Liver (tissue), 9 donors: ENCODE data around the gene BAIAP2L1. TPM values are rescaled to one million over a fixed set of nuclear protein-coding genes. Genes with fewer than 3 reads are reported as not detected.
A peak's percentile ranks its signal among the peaks of the same experiment; 100 is the strongest.

ENCODE experiments used
- DNase-seq: peaks from one replicate; pipeline ENCODE4 v3.0.0-alpha.2; 2017; ENCODE audit warnings: low spot score
- H3K27ac ChIP-seq, 2 donors: one replicate each; pipeline ENCODE4 v1.7.0; 2013; ENCODE audit warnings: inconsistent platforms in 2 of 2, low read length in 2 of 2, control low read depth in 1 of 2, low read depth in 1 of 2, mild to moderate bottlenecking in 1 of 2
- H3K27me3 ChIP-seq, 4 donors: one replicate each; pipeline versions ENCODE4 v1.6.1 to v1.7.0; 2013; ENCODE audit warnings: low read length in 3 of 4, inconsistent platforms in 1 of 4, mild to moderate bottlenecking in 1 of 4, moderate library complexity in 1 of 4; ENCODE audit not compliant: control insufficient read depth in 4 of 4, insufficient read depth in 4 of 4
- H3K36me3 ChIP-seq, 4 donors: one replicate each; pipeline versions ENCODE4 v1.6.1 to v1.7.0; 2013; ENCODE audit warnings: low read length in 3 of 4, mild to moderate bottlenecking in 3 of 4, low read depth in 1 of 4, moderate library complexity in 1 of 4; ENCODE audit not compliant: control insufficient read depth in 4 of 4, insufficient read depth in 3 of 4
- H3K4me1 ChIP-seq, 4 donors: one replicate each; pipeline versions ENCODE4 v1.6.1 to v1.7.0; 2013; ENCODE audit warnings: low read length in 3 of 4, mild to moderate bottlenecking in 3 of 4, moderate library complexity in 1 of 4; ENCODE audit not compliant: control insufficient read depth in 4 of 4, insufficient read depth in 4 of 4
- H3K4me3 ChIP-seq, 3 donors: one replicate each; pipeline versions ENCODE4 v1.6.1 to v1.7.0; 2013; ENCODE audit warnings: low read length in 3 of 3, control low read depth in 1 of 3, low read depth in 1 of 3, mild to moderate bottlenecking in 1 of 3
- H3K9ac ChIP-seq, 2 donors: one replicate each; pipeline ENCODE4 v1.7.0; 2013; ENCODE audit warnings: low read length in 2 of 2, mild to moderate bottlenecking in 2 of 2, moderate library complexity in 2 of 2, control low read depth in 1 of 2, low read depth in 1 of 2
- H3K9me3 ChIP-seq, 4 donors: one replicate each; pipeline versions ENCODE4 v1.6.1 to v1.7.0; 2013; ENCODE audit warnings: low read length in 3 of 4; ENCODE audit not compliant: control insufficient read depth in 4 of 4
- EGR1 ChIP-seq, 2 donors: IDR thresholded peaks; 2 replicates each; pipeline ENCODE4 v1.6.1; 2016 to 2018; ENCODE audit warnings: antibody characterized with exemption in 2 of 2, low read depth in 2 of 2
- FOXA1 ChIP-seq: IDR thresholded peaks from 2 replicates; pipeline ENCODE4 v1.6.1; 2016; ENCODE audit warnings: antibody characterized with exemption
- FOXA2 ChIP-seq: IDR thresholded peaks from 2 replicates; pipeline ENCODE4 v1.6.1; 2016; ENCODE audit warnings: antibody characterized with exemption
- GABPA ChIP-seq, 2 donors: IDR thresholded peaks in 1 of 2; conservative IDR thresholded peaks in 1 of 2; 2 replicates each; pipeline ENCODE4 v1.6.1; 2016; ENCODE audit warnings: antibody characterized with exemption in 2 of 2, mild to moderate bottlenecking in 1 of 2, moderate library complexity in 1 of 2
- HNF4A ChIP-seq, 2 donors: conservative IDR thresholded peaks; 2 replicates each; pipeline ENCODE4 v1.6.1; 2016; ENCODE audit warnings: antibody characterized with exemption in 2 of 2, mild to moderate bottlenecking in 2 of 2
- HNF4G ChIP-seq: IDR thresholded peaks from 2 replicates; pipeline ENCODE4 v1.6.1; 2016; ENCODE audit warnings: antibody characterized with exemption
- JUND ChIP-seq, 2 donors: IDR thresholded peaks; 2 replicates each; pipeline ENCODE4 v1.6.1; 2016; ENCODE audit warnings: antibody characterized with exemption in 2 of 2
- NR2F2 ChIP-seq: IDR thresholded peaks from 2 replicates; pipeline ENCODE4 v1.6.1; 2016; ENCODE audit warnings: antibody characterized with exemption
- RAD21 ChIP-seq, 2 donors: IDR thresholded peaks; 2 replicates each; pipeline ENCODE4 v1.6.1; 2016; ENCODE audit warnings: antibody characterized with exemption in 2 of 2, mild to moderate bottlenecking in 2 of 2
- RXRA ChIP-seq, 2 donors: IDR thresholded peaks; 2 replicates each; pipeline ENCODE4 v1.6.1; 2017 to 2018; ENCODE audit warnings: antibody characterized with exemption in 2 of 2, mild to moderate bottlenecking in 1 of 2
- SP1 ChIP-seq: IDR thresholded peaks from 2 replicates; pipeline ENCODE4 v1.6.1; 2018; ENCODE audit warnings: antibody characterized with exemption, mild to moderate bottlenecking
- TAF1 ChIP-seq: conservative IDR thresholded peaks from 2 replicates; pipeline ENCODE4 v1.6.1; 2016; ENCODE audit warnings: antibody characterized with exemption, mild to moderate bottlenecking
- WGBS: extraction: QIAGEN DNeasy Blood & Tissue Kit; methylation state at CpG from one replicate; pipeline ENCODE4 v1.1.7; 2013; 5-methylcytosine and 5-hydroxymethylcytosine counted together
- polyA plus RNA-seq, 2 donors: library from polyadenylated mRNA; stranded (reverse) in 1 of 2; unstranded in 1 of 2; fragments of 200-250 nt in 1 of 2; fragments of >200 nt in 1 of 2; fragmentation: Nextera tagmentation in 1 of 2; extraction: Ambion mirVana in 1 of 2; gene quantifications; one replicate each; pipeline versions ENCODE4 v1.2.1 to v1.2.3, GENCODE V29; 2013 to 2015
- total RNA-seq, 2 donors: library from RNA; depleted of rRNA; stranded (reverse); fragments of >200 nt; gene quantifications; one replicate each; pipeline ENCODE4 v1.2.3, GENCODE V29; 2014
- TF ChIP-seq, protein P1 (sequence below): fragments of 150-350 bp; IDR thresholded peaks from 2 replicates; pipeline ENCODE4 v1.5.1; 2017; ENCODE audit warnings: improper control_type of control experiment, low read depth, low read length; ENCODE audit not compliant: missing input control
- TF ChIP-seq, protein P2 (sequence below): IDR thresholded peaks from 2 replicates; pipeline ENCODE4 v1.6.1; 2016; ENCODE audit warnings: antibody characterized with exemption
- TF ChIP-seq, protein P3 (sequence below): IDR thresholded peaks from 2 replicates; pipeline ENCODE4 v1.6.1; 2016; ENCODE audit warnings: antibody characterized with exemption, mild to moderate bottlenecking
- TF ChIP-seq, protein P4 (sequence below): IDR thresholded peaks from 2 replicates; pipeline ENCODE4 v1.6.1; 2016; ENCODE audit warnings: antibody characterized with exemption
- TF ChIP-seq, protein P5 (sequence below): IDR thresholded peaks from 2 replicates; pipeline ENCODE4 v1.6.1; 2016; ENCODE audit warnings: antibody characterized with exemption
- donor health status: healthy.
- donor health status: healthy.
- donor health status: healthy.
- donor health status: healthy.
- donor health status: healthy.

The BAIAP2L1 gene
- total and polyA plus RNA-seq, 4 donors = 5.4 to 8.9 (median 8.7) TPM

DNA sequence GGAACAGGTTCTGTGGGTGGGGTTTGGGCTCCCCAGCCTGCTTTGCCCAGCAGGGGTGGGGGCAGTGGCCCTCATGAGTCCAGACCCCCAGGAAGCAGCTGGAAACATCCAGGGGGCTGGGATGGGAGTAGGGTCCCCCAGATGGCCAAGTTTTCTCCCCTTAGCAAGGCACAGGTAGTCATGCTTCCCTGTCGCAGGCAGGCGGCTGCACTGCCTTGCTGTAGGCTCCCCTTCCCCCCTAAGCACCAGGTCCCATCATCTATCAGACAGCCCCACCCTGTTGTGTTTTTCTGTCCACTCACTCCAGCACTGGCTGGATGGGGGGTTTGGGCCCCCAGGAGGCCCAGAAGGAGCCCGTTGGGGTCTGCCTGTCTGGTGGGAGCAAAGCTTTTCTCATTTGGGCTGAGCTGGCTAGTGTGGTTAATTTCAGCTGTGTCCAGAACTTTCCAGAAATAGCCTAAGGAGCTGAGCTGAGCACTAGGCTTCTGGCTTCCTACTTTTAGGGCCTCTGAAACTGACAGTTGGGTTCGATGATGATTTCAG lies 111.5 kb downstream of the BAIAP2L1 start:
- Histone ChIP-seq H3K27me3 (no peaks in the 10 kb centered on the region), H3K9ac (no peak overlapping the region), H3K36me3 (peaks cover 10 to 16% (median 14%) of the 10 kb centered on the region in 4 donors), H3K27ac (peak overlapping the region in 1 of 2 donors; percentile 13), H3K4me1 (peaks cover 18 to 43% (median 32%) of the 10 kb centered on the region in 4 donors), H3K4me3 (no peak overlapping the region), H3K9me3 (no peaks in the 10 kb centered on the region)
- TF ChIP-seq TAF1 = no peak
- no peak for TF ChIP-seq EGR1 (IDR thresholded peaks at IDR 0.05; ENCODE audit: low read depth in 2 of 2)
- no peak for TF ChIP-seq HNF4A (conservative IDR thresholded peaks at IDR 0.05)
- no peak for TF ChIP-seq JUND (IDR thresholded peaks at IDR 0.05)
- TF ChIP-seq FOXA2 = no peak
- TF ChIP-seq, protein P1, sequence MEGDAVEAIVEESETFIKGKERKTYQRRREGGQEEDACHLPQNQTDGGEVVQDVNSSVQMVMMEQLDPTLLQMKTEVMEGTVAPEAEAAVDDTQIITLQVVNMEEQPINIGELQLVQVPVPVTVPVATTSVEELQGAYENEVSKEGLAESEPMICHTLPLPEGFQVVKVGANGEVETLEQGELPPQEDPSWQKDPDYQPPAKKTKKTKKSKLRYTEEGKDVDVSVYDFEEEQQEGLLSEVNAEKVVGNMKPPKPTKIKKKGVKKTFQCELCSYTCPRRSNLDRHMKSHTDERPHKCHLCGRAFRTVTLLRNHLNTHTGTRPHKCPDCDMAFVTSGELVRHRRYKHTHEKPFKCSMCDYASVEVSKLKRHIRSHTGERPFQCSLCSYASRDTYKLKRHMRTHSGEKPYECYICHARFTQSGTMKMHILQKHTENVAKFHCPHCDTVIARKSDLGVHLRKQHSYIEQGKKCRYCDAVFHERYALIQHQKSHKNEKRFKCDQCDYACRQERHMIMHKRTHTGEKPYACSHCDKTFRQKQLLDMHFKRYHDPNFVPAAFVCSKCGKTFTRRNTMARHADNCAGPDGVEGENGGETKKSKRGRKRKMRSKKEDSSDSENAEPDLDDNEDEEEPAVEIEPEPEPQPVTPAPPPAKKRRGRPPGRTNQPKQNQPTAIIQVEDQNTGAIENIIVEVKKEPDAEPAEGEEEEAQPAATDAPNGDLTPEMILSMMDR = no peak
- TF ChIP-seq GABPA (IDR thresholded peaks at IDR 0.05 in 1 of 2, conservative IDR thresholded peaks at IDR 0.05 in 1 of 2) = no peak
- no peak for TF ChIP-seq FOXA1
- no peak for TF ChIP-seq RAD21 (IDR thresholded peaks at IDR 0.05)
- WGBS = 88% methylated on average over 4 of the region's 4 CpGs
- DNase-seq = no peak

DNA sequence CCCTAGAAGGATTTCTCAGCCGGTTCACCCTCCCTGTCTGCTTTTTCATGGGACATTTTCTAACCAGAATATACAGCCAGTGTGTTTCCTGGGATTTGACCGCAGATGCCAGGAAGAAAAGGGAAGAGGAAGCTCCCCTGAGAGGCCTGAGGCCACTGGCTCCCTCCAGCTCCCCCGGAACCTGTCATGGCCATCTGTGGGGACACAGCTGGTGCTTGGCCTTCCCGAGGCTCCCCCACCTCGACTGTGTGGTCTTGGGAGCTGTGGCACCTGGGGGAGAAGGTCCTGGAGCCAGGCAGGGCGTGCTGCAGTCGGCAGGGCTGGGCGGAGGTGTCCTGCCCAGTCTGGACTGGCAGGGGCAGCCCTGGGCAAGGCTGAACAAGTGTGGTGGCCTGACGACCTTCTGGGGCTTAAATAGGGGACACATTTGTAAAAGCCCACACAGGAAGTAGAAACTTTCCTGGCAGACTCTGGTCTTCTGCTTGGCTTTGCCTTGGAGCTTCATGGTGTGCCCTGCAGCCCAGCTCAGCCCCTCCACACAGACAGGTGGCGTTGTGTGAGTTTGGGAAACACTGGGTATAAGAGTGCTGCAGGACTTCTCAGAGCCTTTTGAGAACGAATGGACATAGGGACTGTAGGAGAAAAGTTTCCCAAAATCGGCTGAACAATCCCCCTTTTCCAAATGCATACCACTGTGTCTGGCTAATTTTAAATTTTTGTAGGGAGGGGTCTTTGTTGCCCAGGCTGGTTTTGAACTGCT lies 112.6 kb downstream of the BAIAP2L1 start:
- no peaks in the 10 kb centered on the region for H3K27me3 ChIP-seq

More for the DNA sequence above, 112.6 kb downstream of the BAIAP2L1 start:
- Histone ChIP-seq H3K4me1 (peaks cover 29 to 55% (median 42%) of the 10 kb centered on the region in 4 donors), H3K27ac (peak overlapping the region; percentile 13 to 22), H3K9me3 (no peaks in the 10 kb centered on the region), H3K9ac (no peak overlapping the region), H3K36me3 (peaks cover 4 to 12% (median 10%) of the 10 kb centered on the region in 4 donors), H3K4me3 (no peak overlapping the region)
- no peak for TF ChIP-seq RAD21 (IDR thresholded peaks at IDR 0.05)
- TF ChIP-seq, protein P2, sequence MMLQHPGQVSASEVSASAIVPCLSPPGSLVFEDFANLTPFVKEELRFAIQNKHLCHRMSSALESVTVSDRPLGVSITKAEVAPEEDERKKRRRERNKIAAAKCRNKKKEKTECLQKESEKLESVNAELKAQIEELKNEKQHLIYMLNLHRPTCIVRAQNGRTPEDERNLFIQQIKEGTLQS = no peak
- TF ChIP-seq, protein P3, sequence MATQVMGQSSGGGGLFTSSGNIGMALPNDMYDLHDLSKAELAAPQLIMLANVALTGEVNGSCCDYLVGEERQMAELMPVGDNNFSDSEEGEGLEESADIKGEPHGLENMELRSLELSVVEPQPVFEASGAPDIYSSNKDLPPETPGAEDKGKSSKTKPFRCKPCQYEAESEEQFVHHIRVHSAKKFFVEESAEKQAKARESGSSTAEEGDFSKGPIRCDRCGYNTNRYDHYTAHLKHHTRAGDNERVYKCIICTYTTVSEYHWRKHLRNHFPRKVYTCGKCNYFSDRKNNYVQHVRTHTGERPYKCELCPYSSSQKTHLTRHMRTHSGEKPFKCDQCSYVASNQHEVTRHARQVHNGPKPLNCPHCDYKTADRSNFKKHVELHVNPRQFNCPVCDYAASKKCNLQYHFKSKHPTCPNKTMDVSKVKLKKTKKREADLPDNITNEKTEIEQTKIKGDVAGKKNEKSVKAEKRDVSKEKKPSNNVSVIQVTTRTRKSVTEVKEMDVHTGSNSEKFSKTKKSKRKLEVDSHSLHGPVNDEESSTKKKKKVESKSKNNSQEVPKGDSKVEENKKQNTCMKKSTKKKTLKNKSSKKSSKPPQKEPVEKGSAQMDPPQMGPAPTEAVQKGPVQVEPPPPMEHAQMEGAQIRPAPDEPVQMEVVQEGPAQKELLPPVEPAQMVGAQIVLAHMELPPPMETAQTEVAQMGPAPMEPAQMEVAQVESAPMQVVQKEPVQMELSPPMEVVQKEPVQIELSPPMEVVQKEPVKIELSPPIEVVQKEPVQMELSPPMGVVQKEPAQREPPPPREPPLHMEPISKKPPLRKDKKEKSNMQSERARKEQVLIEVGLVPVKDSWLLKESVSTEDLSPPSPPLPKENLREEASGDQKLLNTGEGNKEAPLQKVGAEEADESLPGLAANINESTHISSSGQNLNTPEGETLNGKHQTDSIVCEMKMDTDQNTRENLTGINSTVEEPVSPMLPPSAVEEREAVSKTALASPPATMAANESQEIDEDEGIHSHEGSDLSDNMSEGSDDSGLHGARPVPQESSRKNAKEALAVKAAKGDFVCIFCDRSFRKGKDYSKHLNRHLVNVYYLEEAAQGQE = no peak
- TF ChIP-seq TAF1 = no peak
- TF ChIP-seq JUND (IDR thresholded peaks at IDR 0.05) = no peak
- TF ChIP-seq, protein P4, sequence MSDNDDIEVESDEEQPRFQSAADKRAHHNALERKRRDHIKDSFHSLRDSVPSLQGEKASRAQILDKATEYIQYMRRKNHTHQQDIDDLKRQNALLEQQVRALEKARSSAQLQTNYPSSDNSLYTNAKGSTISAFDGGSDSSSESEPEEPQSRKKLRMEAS = no peak
- no peak for TF ChIP-seq FOXA2
- TF ChIP-seq SP1 = no peak
- TF ChIP-seq, protein P5, sequence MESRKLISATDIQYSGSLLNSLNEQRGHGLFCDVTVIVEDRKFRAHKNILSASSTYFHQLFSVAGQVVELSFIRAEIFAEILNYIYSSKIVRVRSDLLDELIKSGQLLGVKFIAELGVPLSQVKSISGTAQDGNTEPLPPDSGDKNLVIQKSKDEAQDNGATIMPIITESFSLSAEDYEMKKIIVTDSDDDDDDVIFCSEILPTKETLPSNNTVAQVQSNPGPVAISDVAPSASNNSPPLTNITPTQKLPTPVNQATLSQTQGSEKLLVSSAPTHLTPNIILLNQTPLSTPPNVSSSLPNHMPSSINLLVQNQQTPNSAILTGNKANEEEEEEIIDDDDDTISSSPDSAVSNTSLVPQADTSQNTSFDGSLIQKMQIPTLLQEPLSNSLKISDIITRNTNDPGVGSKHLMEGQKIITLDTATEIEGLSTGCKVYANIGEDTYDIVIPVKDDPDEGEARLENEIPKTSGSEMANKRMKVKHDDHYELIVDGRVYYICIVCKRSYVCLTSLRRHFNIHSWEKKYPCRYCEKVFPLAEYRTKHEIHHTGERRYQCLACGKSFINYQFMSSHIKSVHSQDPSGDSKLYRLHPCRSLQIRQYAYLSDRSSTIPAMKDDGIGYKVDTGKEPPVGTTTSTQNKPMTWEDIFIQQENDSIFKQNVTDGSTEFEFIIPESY = no peak
- no peak for TF ChIP-seq HNF4G
- TF ChIP-seq, protein P1 = no peak
- TF ChIP-seq HNF4A (conservative IDR thresholded peaks at IDR 0.05) = no peak
- TF ChIP-seq NR2F2 = no peak
- TF ChIP-seq RXRA (IDR thresholded peaks at IDR 0.05) = no peak
- TF ChIP-seq FOXA1 = no peak
- TF ChIP-seq EGR1 (IDR thresholded peaks at IDR 0.05; ENCODE audit: low read depth in 2 of 2) = no peak
- no peak for TF ChIP-seq GABPA (IDR thresholded peaks at IDR 0.05 in 1 of 2, conservative IDR thresholded peaks at IDR 0.05 in 1 of 2)
- 70% methylated on average over 12 of the region's 12 CpGs for WGBS
- DNase-seq = no peak
